Neural cell (in vitro differentiated cells): Measurements from ENCODE around the gene FTCD.

Source experiments
- EP300 ChIP-seq: fragments of 450-650 bp; conservative IDR thresholded peaks from 2 replicates; pipeline ENCODE4 v1.6.1; 2014; ENCODE audit warnings: antibody characterized with exemption, mild to moderate bottlenecking, moderate library complexity; ENCODE audit not compliant: poor library complexity, severe bottlenecking
- EZH2 ChIP-seq: fragments of 200-600, 300-800 bp; shearing (Covaris generic), sonication (generic); IDR thresholded peaks from 2 replicates; pipeline ENCODE4 v1.6.1; 2014; ENCODE audit warnings: antibody characterized with exemption, low read length, borderline replicate concordance, mild to moderate bottlenecking; ENCODE audit not compliant: insufficient read depth, poor library complexity, severe bottlenecking
- MXI1 ChIP-seq: fragments of 450-650 bp; conservative IDR thresholded peaks from 2 replicates; pipeline ENCODE4 v1.6.1; 2014; ENCODE audit warnings: antibody characterized with exemption, mild to moderate bottlenecking; ENCODE audit not compliant: poor library complexity, severe bottlenecking
- POLR2AphosphoS5 ChIP-seq: IDR thresholded peaks from 2 replicates; pipeline ENCODE4 v1.6.1; 2012
- RAD21 ChIP-seq: fragments of 450-650 bp; conservative IDR thresholded peaks from 2 replicates; pipeline ENCODE4 v1.6.1; 2014; ENCODE audit warnings: antibody characterized with exemption, mild to moderate bottlenecking, moderate library complexity
- REST ChIP-seq: IDR thresholded peaks from 2 replicates; pipeline ENCODE4 v1.6.1; 2012; ENCODE audit warnings: borderline replicate concordance
- SMC3 ChIP-seq: fragments of 450-650 bp; conservative IDR thresholded peaks from 2 replicates; pipeline ENCODE4 v1.6.1; 2014; ENCODE audit warnings: antibody characterized with exemption, mild to moderate bottlenecking, moderate library complexity; ENCODE audit not compliant: poor library complexity
- TAF1 ChIP-seq: IDR thresholded peaks from 2 replicates; pipeline ENCODE4 v1.6.1; 2012; ENCODE audit warnings: low read depth
- TF ChIP-seq, protein P1 (sequence below): fragments of 450-650 bp; IDR thresholded peaks from 2 replicates; pipeline ENCODE4 v1.5.1; 2014; ENCODE audit warnings: antibody characterized with exemption, mild to moderate bottlenecking, moderate library complexity; ENCODE audit not compliant: poor library complexity, severe bottlenecking

DNA sequence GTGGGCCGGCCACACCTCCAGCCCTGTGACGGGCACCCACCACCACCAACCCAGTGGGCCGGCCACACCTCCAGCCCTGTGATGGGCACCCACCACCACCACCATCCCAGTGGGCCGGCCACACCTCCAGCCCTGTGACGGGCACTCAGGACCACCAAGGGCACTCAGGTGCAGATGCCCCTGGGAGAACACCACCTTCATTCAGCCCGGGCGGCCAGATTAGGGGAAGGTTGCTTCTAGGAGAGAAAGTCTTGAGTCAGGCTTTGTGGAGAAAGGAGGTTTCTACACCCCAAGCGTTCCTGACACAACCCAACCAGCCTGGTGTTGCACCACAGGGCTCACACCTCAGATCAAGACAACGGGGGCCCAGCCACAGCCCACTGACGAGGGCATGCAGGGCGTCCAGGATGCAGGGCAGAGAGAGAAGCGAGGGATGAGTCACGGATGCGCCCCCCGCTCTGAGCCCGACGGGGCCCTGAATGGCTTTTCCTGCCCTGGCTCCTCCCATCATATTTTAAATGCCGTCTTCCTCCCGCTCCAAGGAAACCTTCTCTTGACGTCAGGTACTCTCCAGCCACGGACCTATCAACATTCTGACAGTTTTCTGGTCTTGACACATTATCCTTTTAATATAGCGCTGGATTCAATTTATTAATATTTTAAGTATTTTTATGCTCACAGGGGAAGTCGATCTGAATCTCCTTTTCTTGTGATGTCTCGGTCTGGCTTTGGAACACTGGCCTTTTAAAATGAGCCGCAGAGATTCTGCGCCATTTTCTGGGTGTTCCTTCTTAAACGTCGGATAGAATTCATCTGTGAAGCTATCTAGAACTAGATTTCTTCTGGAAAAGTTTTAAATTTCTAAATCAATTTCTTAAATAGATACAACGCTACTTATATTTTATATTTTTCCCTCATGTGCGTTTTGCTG, 29.5 kb upstream of the FTCD start:
- TF ChIP-seq, protein P1, sequence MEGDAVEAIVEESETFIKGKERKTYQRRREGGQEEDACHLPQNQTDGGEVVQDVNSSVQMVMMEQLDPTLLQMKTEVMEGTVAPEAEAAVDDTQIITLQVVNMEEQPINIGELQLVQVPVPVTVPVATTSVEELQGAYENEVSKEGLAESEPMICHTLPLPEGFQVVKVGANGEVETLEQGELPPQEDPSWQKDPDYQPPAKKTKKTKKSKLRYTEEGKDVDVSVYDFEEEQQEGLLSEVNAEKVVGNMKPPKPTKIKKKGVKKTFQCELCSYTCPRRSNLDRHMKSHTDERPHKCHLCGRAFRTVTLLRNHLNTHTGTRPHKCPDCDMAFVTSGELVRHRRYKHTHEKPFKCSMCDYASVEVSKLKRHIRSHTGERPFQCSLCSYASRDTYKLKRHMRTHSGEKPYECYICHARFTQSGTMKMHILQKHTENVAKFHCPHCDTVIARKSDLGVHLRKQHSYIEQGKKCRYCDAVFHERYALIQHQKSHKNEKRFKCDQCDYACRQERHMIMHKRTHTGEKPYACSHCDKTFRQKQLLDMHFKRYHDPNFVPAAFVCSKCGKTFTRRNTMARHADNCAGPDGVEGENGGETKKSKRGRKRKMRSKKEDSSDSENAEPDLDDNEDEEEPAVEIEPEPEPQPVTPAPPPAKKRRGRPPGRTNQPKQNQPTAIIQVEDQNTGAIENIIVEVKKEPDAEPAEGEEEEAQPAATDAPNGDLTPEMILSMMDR = peak; percentile 16
- TF ChIP-seq EP300 (peak; percentile 54), POLR2AphosphoS5 (peak; percentile 87), REST (peak; percentile 81), EZH2 (no peak), MXI1 (peak; percentile 41), RAD21 (peak; percentile 21), TAF1 (peak; percentile 75), SMC3 (peak; percentile 15)
